ENCODE results near the gene ADCY10.

GRCh38 chr1:167765496-167765895 lies 148.4 kb downstream of the ADCY10 start:
- no peak for TF ChIP-seq CTCF (IDR thresholded peaks at IDR 0.05)
- no peak for TF ChIP-seq POLR2AphosphoS5 (IDR thresholded peaks at IDR 0.05; ENCODE audit: low read depth, low read length)
- no peak for TF ChIP-seq TCF7L2 (IDR thresholded peaks at IDR 0.05; ENCODE audit: low read depth, low read length)
- TF ChIP-seq SIN3A (IDR thresholded peaks at IDR 0.05; ENCODE audit: borderline replicate concordance, insufficient read depth, low read depth, low read length): no peak
- no peak for TF ChIP-seq REST (IDR thresholded peaks at IDR 0.05; ENCODE audit: insufficient read depth in 1 of 2, low read depth in 2 of 2, low read length in 1 of 2)
